ENCODE results near the gene TAOK3.

DNA sequence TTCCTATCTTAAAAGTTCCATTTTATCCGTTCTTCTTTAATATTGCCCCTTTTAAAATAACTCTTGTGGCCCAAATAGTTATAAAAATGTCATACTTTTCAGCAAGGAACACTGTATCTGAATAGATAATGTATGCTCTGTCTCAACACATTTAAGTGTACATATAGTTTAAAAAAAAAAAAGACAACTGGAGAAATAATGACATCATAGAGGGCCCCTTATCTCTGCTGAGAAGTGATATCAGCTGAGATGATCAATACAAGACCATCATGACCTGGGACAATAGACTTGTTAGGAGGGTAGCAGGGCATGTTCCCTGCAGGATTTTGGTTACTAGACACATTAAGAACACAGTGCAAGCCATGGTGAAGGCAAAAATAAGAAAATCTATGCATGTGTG is 159.3 kb downstream of the TAOK3 start:
- TF ChIP-seq, protein P1, sequence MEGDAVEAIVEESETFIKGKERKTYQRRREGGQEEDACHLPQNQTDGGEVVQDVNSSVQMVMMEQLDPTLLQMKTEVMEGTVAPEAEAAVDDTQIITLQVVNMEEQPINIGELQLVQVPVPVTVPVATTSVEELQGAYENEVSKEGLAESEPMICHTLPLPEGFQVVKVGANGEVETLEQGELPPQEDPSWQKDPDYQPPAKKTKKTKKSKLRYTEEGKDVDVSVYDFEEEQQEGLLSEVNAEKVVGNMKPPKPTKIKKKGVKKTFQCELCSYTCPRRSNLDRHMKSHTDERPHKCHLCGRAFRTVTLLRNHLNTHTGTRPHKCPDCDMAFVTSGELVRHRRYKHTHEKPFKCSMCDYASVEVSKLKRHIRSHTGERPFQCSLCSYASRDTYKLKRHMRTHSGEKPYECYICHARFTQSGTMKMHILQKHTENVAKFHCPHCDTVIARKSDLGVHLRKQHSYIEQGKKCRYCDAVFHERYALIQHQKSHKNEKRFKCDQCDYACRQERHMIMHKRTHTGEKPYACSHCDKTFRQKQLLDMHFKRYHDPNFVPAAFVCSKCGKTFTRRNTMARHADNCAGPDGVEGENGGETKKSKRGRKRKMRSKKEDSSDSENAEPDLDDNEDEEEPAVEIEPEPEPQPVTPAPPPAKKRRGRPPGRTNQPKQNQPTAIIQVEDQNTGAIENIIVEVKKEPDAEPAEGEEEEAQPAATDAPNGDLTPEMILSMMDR (IDR thresholded peaks at IDR 0.05), result no peak
- no peak for TF ChIP-seq POLR2AphosphoS5 (IDR thresholded peaks at IDR 0.05)
- no peak for TF ChIP-seq EP300 (IDR thresholded peaks at IDR 0.05)

Measured in esophagus muscularis mucosa (tissue), 4 donors.